PC-3 (cell line): ENCODE data around the gene GSDME. TPM values are rescaled to one million over a fixed set of nuclear protein-coding genes. Genes with fewer than 3 reads are reported as not detected.
"Not testable (repeated sequence)": the region's sequence is repeated elsewhere in the genome, so short reads cannot be mapped to it uniquely, and the experiment has no call there.

Experiments
- ATAC-seq: fragments of 200-7000 bp; cut with Tn5 transposase; 2 replicates; pipeline ENCODE4 v1.9.1; 2020; ENCODE audit warnings: mild to moderate bottlenecking, moderate library complexity
- BruUV-seq: library from RNA; stranded (reverse); fragments of 400-500 nt; replicated peaks from 2 replicates; lab custom pipeline; 2021; lab: Mats Ljungman, UMichigan
- CTCF ChIA-PET: fragments of 300-600 bp; sonication (Branson Sonifier 250); formaldehyde crosslinking; loops from one replicate; lab custom pipeline; 2022; ENCODE audit warnings: antibody characterized with exemption; lab: Charles Lee
- POLR2A ChIA-PET: fragments of 300-600 bp; sonication (Branson Sonifier 250); formaldehyde crosslinking; loops from one replicate; lab custom pipeline; 2022; ENCODE audit warnings: antibody characterized with exemption; ENCODE audit not compliant: unreplicated experiment; lab: Charles Lee
- DNase-seq: peaks from one replicate; pipeline ENCODE4 v3.0.0-alpha.2; 2015
- H2AFZ ChIP-seq: fragments of 300-600 bp; sonication (generic); 2 replicates; pipeline ENCODE4 v1.6.0; 2016; ENCODE audit warnings: antibody characterized with exemption, low read length
- H3F3A ChIP-seq: fragments of 300-600 bp; sonication (generic); one replicate; pipeline ENCODE4 v1.6.0; 2017; ENCODE audit warnings: antibody characterized with exemption, low read length, control low read depth, mild to moderate bottlenecking; ENCODE audit not compliant: unreplicated experiment
- H3K27ac ChIP-seq: fragments of 300-600 bp; sonication (generic); 2 replicates; pipeline ENCODE4 v1.5.1; 2016; ENCODE audit warnings: mild to moderate bottlenecking, low read length
- H3K27me3 ChIP-seq: fragments of 300-600 bp; sonication (generic); 2 replicates; pipeline ENCODE4 v1.6.1; 2016; ENCODE audit warnings: low read length, mixed read lengths
- H3K36me3 ChIP-seq: fragments of 300-600 bp; sonication (generic); 2 replicates; pipeline ENCODE4 v1.6.1; 2016; ENCODE audit warnings: low read depth, mixed run types, low read length, mixed read lengths
- H3K4me1 ChIP-seq: fragments of 300-600 bp; sonication (generic); 2 replicates; pipeline ENCODE4 v1.5.1; 2016; ENCODE audit warnings: low read length; ENCODE audit not compliant: insufficient read depth
- H3K4me2 ChIP-seq: fragments of 300-600 bp; sonication (generic); 2 replicates; pipeline ENCODE4 v1.6.0; 2016; ENCODE audit warnings: low read length
- H3K4me3 ChIP-seq: fragments of 300-600 bp; sonication (generic); 2 replicates; pipeline ENCODE4 v1.5.1; 2016; ENCODE audit warnings: mild to moderate bottlenecking, low read length, mixed read lengths
- H3K79me2 ChIP-seq: fragments of 300-600 bp; sonication (generic); 2 replicates; pipeline ENCODE4 v1.6.1; 2017; ENCODE audit warnings: low read length, mixed read lengths
- H3K9ac ChIP-seq: fragments of 300-600 bp; sonication (generic); 2 replicates; pipeline ENCODE4 v1.6.0; 2016; ENCODE audit warnings: mild to moderate bottlenecking, low read length
- H3K9me2 ChIP-seq: fragments of 300-600 bp; sonication (generic); replicated peaks from 2 replicates; pipeline ENCODE4 v1.6.1; 2016; ENCODE audit warnings: mixed run types, low read length, mixed read lengths
- H3K9me3 ChIP-seq: fragments of 300-600 bp; sonication (generic); 2 replicates; pipeline ENCODE4 v1.6.1; 2016; ENCODE audit warnings: low read length, mixed read lengths
- H4K20me1 ChIP-seq: fragments of 300-600 bp; sonication (generic); 2 replicates; pipeline ENCODE4 v1.6.1; 2016; ENCODE audit warnings: low read length, mixed read lengths
- CTCF ChIP-seq: fragments of 300-600 bp; sonication (generic); conservative IDR thresholded peaks from 2 replicates; pipeline ENCODE4 v1.5.1; 2017; ENCODE audit warnings: antibody characterized with exemption, low read depth, mild to moderate bottlenecking, low read length
- EZH2 ChIP-seq: fragments of 300-600 bp; sonication (generic); IDR thresholded peaks from one replicate; pipeline ENCODE4 v1.6.1; 2017; ENCODE audit warnings: antibody characterized with exemption, mild to moderate bottlenecking, low read length; ENCODE audit not compliant: unreplicated experiment
- EZH2phosphoT487 ChIP-seq: fragments of 300-600 bp; sonication (generic); IDR thresholded peaks from 2 replicates; pipeline ENCODE4 v1.6.1; 2018; ENCODE audit warnings: mild to moderate bottlenecking, antibody characterized with exemption, low read length, borderline replicate concordance
- intact Hi-C: fragments of 100-400 bp; cut with micrococcal nuclease; formaldehyde crosslinking; loops from 2 replicates; pipeline ENCODE4 v1.9.0; 2023
- total RNA-seq: library from RNA; depleted of rRNA; stranded (reverse); fragments of >200 nt; gene quantifications from 2 replicates; pipeline ENCODE4 v1.2.3, GENCODE V29; 2014

Gene GSDME
- total RNA-seq, 1 experiment from 2014 or later: 12.0 TPM

- H3K9ac ChIP-seq: no peak overlapping the region
- H3K9me2 ChIP-seq: no peaks in the 10 kb centered on the region
- no peaks in the 10 kb centered on the region for H3K79me2 ChIP-seq
- H3K4me3 ChIP-seq: no peak overlapping the region
- ChIA-PET CTCF (no interaction called here), POLR2A (no interaction called here)
- no TSS peak for BruUV-seq
- ATAC-seq (no peak), DNase-seq (no peak)
- TF ChIP-seq CTCF (no peak), EZH2phosphoT487 (no peak), EZH2 (no peak)
- peaks cover 18% of the 10 kb centered on the region for H3K4me1 ChIP-seq
- no peaks in the 10 kb centered on the region for H4K20me1 ChIP-seq
- no peak overlapping the region for H3K4me2 ChIP-seq
- no peak overlapping the region for H3K27ac ChIP-seq
- intact Hi-C loops: no loop called here
- no peaks in the 10 kb centered on the region for H3K9me3 ChIP-seq
- H3F3A ChIP-seq: no peaks in the 10 kb centered on the region
- H2AFZ ChIP-seq: no peak overlapping the region
- 0 out of 2 replicates have a peak, but pooled peaks cover 8% of the 10 kb centered on the region for H3K36me3 ChIP-seq
- no peaks in the 10 kb centered on the region for H3K27me3 ChIP-seq
Observed at GRCh38 chr7:24737281-24737680, 20.0 kb downstream of the GSDME start.

- DNase-seq, H3K36me3 ChIP-seq, H3K9me2 ChIP-seq, H3K79me2 ChIP-seq, H3K4me1 ChIP-seq, H2AFZ ChIP-seq, H3K27me3 ChIP-seq, H3K9me3 ChIP-seq, H3K4me3 ChIP-seq, POLR2A ChIA-PET, H3K4me2 ChIP-seq, H3F3A ChIP-seq, H3K9ac ChIP-seq, intact Hi-C loops, ATAC-seq, CTCF ChIA-PET, BruUV-seq, H3K27ac ChIP-seq, H4K20me1 ChIP-seq: not testable (repeated sequence)
Observed at GRCh38 chr7:24735594-24735993, 21.7 kb downstream of the GSDME start.

- no peak overlapping the region for H3K9ac ChIP-seq
- 0 out of 2 replicates have a peak, but pooled peaks cover 8% of the 10 kb centered on the region for H3K36me3 ChIP-seq
- no peak overlapping the region for H3K4me3 ChIP-seq
- POLR2A ChIA-PET: no interaction called here
- H3K79me2 ChIP-seq: no peaks in the 10 kb centered on the region
- no peaks in the 10 kb centered on the region for H4K20me1 ChIP-seq
- H2AFZ ChIP-seq: no peak overlapping the region
- ATAC-seq (no peak), DNase-seq (no peak)
- H3K27me3 ChIP-seq: no peaks in the 10 kb centered on the region
- no TSS peak for BruUV-seq
- CTCF ChIA-PET: no interaction called here
- H3K27ac ChIP-seq: no peak overlapping the region
- TF ChIP-seq EZH2phosphoT487 (no peak), EZH2 (no peak), CTCF (no peak)
- H3K9me3 ChIP-seq: no peaks in the 10 kb centered on the region
- H3F3A ChIP-seq: no peaks in the 10 kb centered on the region
- no peaks in the 10 kb centered on the region for H3K9me2 ChIP-seq
- H3K4me1 ChIP-seq: peaks cover 9% of the 10 kb centered on the region
- no peak overlapping the region for H3K4me2 ChIP-seq
- intact Hi-C loops: no loop called here
Observed at GRCh38 chr7:24734306-24734705, 23.0 kb downstream of the GSDME start.
